ENCODE measurements around the gene NECTIN3. TPM values are rescaled to one million over a fixed set of nuclear protein-coding genes. Genes with fewer than 3 reads are reported as not detected.

Gene NECTIN3
- total RNA-seq, 1 experiment from 2014 or later, result 18.8 TPM

GRCh38 chr3:111173906-111174305, 102.3 kb downstream of the NECTIN3 start:
- in situ Hi-C loops (cut with HindIII; ENCODE audit: low pct_unique_long_range_greater_than_20kb, low sequenced_read_pairs), result no loop called here
- DNase-seq (ENCODE audit: low read depth, low spot score) (no peak), ATAC-seq (no peak)
- no TSS peak for BruUV-seq (replicated peaks)
- no peaks in the 10 kb centered on the region for H3K36me3 ChIP-seq (ENCODE audit: control insufficient read depth, insufficient read depth, low read length)
- ChIA-PET CTCF (no interaction called here), POLR2A (no interaction called here)
- no peaks in the 10 kb centered on the region for H3K27me3 ChIP-seq (ENCODE audit: control insufficient read depth, insufficient read depth, low read length)
- no peak for TF ChIP-seq REST (IDR thresholded peaks at IDR 0.05; ENCODE audit: insufficient read depth in 1 of 2, low read depth in 2 of 2, low read length in 1 of 2)
- no peak for TF ChIP-seq TCF7L2 (IDR thresholded peaks at IDR 0.05; ENCODE audit: low read depth, low read length)
- no peak for TF ChIP-seq CTCF (IDR thresholded peaks at IDR 0.05)
- no peak for TF ChIP-seq POLR2AphosphoS5 (IDR thresholded peaks at IDR 0.05; ENCODE audit: low read depth, low read length)
- TF ChIP-seq SIN3A (IDR thresholded peaks at IDR 0.05; ENCODE audit: borderline replicate concordance, insufficient read depth, low read depth, low read length), result no peak
- no peaks in the 10 kb centered on the region for H3K9me3 ChIP-seq (ENCODE audit: control insufficient read depth, insufficient read depth, low read depth, low read length)
- intact Hi-C loops (cut with micrococcal nuclease; ENCODE audit: unreplicated experiment), result no loop called here
- H3K4me1 ChIP-seq (ENCODE audit: control insufficient read depth, insufficient read depth, low read length), result no peaks in the 10 kb centered on the region
- no peak overlapping the region for H3K4me3 ChIP-seq (ENCODE audit: low read depth in 2 of 2, low read length in 2 of 2)
- no peak overlapping the region for H3K27ac ChIP-seq (ENCODE audit: low read length)

- ChIA-PET CTCF (no interaction called here), POLR2A (no interaction called here)
- no peaks in the 10 kb centered on the region for H3K27me3 ChIP-seq (ENCODE audit: control insufficient read depth, insufficient read depth, low read length)
- H3K4me3 ChIP-seq (ENCODE audit: low read depth in 2 of 2, low read length in 2 of 2), result no peak overlapping the region
- in situ Hi-C loops (cut with HindIII; ENCODE audit: low pct_unique_long_range_greater_than_20kb, low sequenced_read_pairs) (no loop called here), intact Hi-C loops (cut with micrococcal nuclease; ENCODE audit: unreplicated experiment) (no loop called here)
- no peaks in the 10 kb centered on the region for H3K9me3 ChIP-seq (ENCODE audit: control insufficient read depth, insufficient read depth, low read depth, low read length)
- no peaks in the 10 kb centered on the region for H3K36me3 ChIP-seq (ENCODE audit: control insufficient read depth, insufficient read depth, low read length)
- no peak for TF ChIP-seq SIN3A (IDR thresholded peaks at IDR 0.05; ENCODE audit: borderline replicate concordance, insufficient read depth, low read depth, low read length)
- BruUV-seq (replicated peaks), result no TSS peak
- DNase-seq (ENCODE audit: low read depth, low spot score) (no peak), ATAC-seq (no peak)
- no peak overlapping the region for H3K27ac ChIP-seq (ENCODE audit: low read length)
- no peaks in the 10 kb centered on the region for H3K4me1 ChIP-seq (ENCODE audit: control insufficient read depth, insufficient read depth, low read length)
Observed at GRCh38 chr3:111190518-111190917, 118.9 kb downstream of the NECTIN3 start.

- Histone ChIP-seq H3K27ac (ENCODE audit: low read length) (no peak overlapping the region), H3K27me3 (ENCODE audit: control insufficient read depth, insufficient read depth, low read length) (no peaks in the 10 kb centered on the region), H3K36me3 (ENCODE audit: control insufficient read depth, insufficient read depth, low read length) (no peaks in the 10 kb centered on the region), H3K4me3 (ENCODE audit: low read depth in 2 of 2, low read length in 2 of 2) (no peak overlapping the region), H3K4me1 (ENCODE audit: control insufficient read depth, insufficient read depth, low read length) (no peaks in the 10 kb centered on the region), H3K9me3 (ENCODE audit: control insufficient read depth, insufficient read depth, low read depth, low read length) (no peaks in the 10 kb centered on the region)
- TF ChIP-seq POLR2AphosphoS5 (IDR thresholded peaks at IDR 0.05; ENCODE audit: low read depth, low read length), result no peak
- no peak for TF ChIP-seq TCF7L2 (IDR thresholded peaks at IDR 0.05; ENCODE audit: low read depth, low read length)
- TF ChIP-seq REST (IDR thresholded peaks at IDR 0.05; ENCODE audit: insufficient read depth in 1 of 2, low read depth in 2 of 2, low read length in 1 of 2), result no peak
- intact Hi-C loops (cut with micrococcal nuclease; ENCODE audit: unreplicated experiment), result no loop called here
- CTCF ChIA-PET, result no interaction called here
- POLR2A ChIA-PET, result no interaction called here
- ATAC-seq (no peak), DNase-seq (ENCODE audit: low read depth, low spot score) (no peak)
- in situ Hi-C loops (cut with HindIII; ENCODE audit: low pct_unique_long_range_greater_than_20kb, low sequenced_read_pairs), result no loop called here
- no TSS peak for BruUV-seq (replicated peaks)
Observed at GRCh38 chr3:111193472-111193871, 121.9 kb downstream of the NECTIN3 start.

Measured in Panc1 (cell line).